Dedifferentiated amniotic fluid mesenchymal stem cell (primary cell): ENCODE data around the gene THOC5.
"Not testable (repeated sequence)": the region's sequence is repeated elsewhere in the genome, so short reads cannot be mapped to it uniquely, and the experiment has no call there.

ENCODE experiments used
- DNase-seq: peaks from one replicate; pipeline ENCODE4 v3.0.0-alpha.2; 2016; ENCODE audit errors: extremely low spot score

Gene THOC5

DNA sequence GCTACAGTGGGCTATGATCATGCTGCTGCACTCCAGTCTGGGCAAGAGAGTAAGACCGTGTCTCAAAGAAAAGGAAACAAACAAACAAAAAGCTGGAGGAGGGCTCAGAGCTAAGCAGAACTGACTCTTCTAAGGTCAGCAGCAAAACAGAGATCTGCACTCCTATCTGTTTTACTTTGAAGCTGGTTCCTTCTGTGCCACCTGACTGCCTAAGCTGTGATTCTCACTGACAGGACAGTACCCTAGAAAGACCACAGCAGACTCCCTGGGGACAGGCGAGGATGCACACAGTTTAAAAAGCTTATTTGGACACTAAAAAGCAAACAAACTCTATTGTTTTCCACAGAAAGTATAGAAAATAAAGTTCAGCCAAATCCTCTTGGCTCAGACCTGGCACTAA lies 43.0 kb downstream of the THOC5 start:
- DNase-seq: no peak

DNA sequence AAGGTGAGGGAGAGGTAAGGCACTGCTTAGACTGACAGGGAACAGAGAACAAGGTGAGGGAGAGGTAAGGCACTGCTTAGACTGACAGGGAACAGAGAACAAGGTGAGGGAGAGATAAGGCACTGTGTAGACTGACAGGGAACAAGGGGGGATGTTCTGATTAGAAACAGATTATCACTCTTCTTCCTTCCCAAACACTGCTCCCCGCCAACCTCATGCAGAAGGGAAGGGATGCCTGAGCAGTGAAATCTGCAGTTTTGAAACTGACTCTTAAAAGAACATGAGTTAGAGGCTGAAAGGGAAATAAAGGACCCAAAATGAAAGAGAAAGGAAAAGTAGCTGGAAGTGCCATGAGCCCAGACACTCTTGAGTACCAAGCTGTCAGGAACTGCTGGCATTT lies 43.7 kb downstream of the THOC5 start:
- DNase-seq: no peak

DNA sequence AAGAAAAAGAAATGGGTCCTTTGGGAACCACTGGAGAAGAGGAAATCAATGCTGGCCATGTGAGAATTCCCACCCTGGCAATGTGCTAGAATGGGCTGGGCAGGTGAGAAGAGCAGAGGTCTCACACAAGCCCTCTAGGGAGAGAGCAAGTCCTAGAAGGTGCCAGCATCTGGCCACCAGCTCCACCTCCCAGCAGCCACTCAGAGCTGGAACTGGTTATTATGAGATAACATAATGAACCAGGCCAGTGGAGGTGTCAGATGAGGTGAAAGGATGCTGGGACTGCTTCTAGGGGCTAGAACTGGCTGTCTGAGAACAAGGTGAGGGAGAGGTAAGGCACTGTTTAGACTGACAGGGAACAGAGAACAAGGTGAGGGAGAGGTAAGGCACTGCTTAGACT lies 44.3 kb downstream of the THOC5 start:
- DNase-seq: no peak

DNA sequence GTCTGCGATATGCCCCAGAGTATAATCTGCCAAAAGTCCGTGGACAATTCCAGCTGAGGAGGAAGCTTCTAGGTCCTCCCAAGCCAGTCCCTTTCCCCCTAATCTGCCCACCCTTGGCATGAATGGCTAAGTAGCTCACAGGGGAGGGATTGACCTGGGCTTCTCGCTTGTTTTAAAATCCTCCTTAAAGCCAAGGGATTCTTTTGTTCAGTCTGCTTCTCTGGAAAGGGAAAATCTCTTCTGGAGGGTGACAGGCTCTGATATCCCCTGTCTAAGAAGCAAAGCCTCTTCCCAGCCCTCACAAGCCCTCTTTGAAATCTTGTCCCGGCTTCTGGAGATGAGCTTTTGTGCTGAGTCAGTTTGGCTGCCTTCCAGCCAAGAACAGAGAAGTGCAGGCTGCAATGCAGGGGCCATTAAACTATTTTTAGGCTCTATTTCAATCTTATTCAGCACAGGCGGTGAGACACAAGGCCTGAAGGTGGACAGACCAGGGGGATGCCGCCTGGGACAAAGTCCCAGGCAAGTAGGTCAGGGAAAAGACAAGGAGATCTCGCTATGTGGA lies 49.7 kb downstream of the THOC5 start:
- DNase-seq: peak; percentile 64

- no peak for DNase-seq
Observed at GRCh38 chr22:29499852-29500251, 53.7 kb downstream of the THOC5 start.

DNA sequence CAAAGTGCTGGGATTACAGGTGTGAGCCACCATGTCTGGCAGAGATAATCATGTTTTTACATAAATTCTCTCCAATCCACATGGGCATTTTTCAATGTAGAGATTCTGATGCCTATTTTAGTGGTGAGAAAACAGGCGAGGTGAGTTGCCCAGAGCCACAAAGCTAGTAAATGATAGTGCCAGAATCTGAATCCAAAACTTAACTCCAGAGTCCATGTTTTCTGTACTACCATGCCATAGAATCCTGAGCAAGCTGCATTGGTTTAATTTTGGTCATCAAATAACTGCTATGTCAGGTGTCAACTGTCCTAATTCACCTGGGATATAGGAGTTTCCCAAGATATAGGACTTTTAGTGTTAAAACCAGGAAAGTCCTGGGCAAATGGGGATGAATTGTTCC lies 59.9 kb downstream of the THOC5 start:
- no peak for DNase-seq

- no peak for DNase-seq
Observed at GRCh38 chr22:29491012-29491411, 62.5 kb downstream of the THOC5 start.

GRCh38 chr22:29489127-29489780 lies 64.3 kb downstream of the THOC5 start:
- not testable (repeated sequence) for DNase-seq

DNA sequence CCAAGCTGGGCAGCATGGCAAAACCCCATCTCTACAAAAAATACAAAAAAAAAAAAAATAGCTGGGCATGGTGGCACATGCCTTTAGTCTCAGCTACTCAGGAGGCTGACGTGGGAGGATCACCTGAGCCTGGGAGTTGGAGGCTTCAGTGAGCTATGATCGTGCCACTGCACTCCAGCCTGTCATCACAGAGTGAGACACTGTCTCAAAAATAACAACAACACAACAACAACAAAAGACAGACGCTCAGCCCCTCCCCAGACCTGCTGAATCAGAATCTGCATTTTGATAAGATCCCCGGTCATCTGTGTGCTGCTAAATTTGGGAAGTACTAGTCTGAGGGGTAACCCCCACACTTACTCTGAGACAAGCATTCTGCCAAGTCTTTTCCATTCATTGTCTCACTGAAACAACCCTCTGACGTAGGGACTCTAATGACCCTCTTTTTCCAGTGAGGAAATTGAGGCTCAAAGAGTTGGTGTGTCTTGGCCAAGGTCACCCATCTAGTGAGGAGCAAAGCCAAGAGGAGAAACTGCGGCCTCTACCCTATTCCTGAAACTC lies 66.1 kb downstream of the THOC5 start:
- no peak for DNase-seq

- no peak for DNase-seq
Observed at GRCh38 chr22:29485448-29485847, 68.1 kb downstream of the THOC5 start.

DNA sequence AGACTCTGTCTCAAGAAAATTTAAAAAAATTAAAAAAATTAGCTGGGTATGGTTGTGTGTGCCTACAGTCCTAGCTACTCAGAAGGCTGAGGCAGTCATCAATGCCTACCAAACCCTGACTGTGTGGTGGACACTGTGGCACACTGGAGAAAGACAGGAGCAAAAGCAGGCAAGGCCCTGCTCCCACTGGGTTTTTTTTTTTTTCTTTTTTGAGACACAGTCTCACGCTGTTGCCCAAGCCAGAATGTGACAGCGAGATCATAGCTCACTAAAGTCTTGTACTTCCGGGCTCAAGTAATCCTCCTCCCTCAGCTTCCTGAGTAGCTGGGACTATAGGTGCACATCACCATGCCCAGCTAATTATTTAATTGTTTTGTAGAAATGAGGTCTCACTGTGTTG lies 68.9 kb downstream of the THOC5 start:
- no peak for DNase-seq

GRCh38 chr22:29483254-29483653 lies 70.3 kb downstream of the THOC5 start:
- DNase-seq: no peak

GRCh38 chr22:29482726-29483125 lies 70.8 kb downstream of the THOC5 start:
- no peak for DNase-seq

- no peak for DNase-seq
Observed at GRCh38 chr22:29482253-29482652, 71.3 kb downstream of the THOC5 start.

DNA sequence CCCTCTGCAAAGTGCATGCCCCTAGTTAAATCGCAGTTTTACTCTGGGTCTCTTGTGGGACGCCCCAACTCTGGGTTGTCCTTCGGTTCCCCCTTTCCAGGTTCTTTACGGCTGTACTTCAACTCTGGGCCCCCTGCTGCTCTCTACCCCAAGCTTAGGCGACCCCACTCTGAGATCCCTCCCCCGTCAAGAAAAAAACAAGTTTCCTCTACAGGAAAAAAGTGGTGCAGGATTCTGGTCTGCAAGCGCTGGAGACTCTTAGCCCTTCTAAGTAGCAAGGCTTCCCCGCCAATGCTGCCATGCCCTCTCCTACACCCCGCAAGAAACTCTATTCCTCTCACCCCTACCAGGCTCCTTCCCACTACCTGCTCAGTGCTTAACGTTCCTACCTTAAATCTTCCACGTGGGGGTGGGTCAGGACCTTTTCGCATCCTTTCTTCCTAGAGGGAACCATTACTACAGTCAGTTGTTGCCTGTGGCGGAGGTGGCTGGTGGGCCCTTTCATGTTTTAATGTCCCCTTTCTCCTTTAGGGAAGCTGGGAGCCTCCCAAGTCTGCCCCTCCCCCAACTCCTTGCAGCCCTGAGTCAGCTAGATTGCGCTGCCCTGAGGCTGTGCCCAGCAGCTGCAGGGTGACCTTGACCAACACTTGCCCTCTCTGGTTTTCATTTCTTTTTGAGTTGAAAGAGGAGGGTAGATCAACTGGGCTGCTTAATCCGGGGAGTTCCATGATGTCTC lies 72.1 kb downstream of the THOC5 start:
- DNase-seq: no peak

GRCh38 chr22:29480512-29481264 lies 72.9 kb downstream of the THOC5 start:
- no peak for DNase-seq

DNA sequence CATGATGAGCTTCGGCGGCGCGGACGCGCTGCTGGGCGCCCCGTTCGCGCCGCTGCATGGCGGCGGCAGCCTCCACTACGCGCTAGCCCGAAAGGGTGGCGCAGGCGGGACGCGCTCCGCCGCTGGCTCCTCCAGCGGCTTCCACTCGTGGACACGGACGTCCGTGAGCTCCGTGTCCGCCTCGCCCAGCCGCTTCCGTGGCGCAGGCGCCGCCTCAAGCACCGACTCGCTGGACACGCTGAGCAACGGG lies 73.4 kb downstream of the THOC5 start:
- no peak for DNase-seq

- DNase-seq: no peak
Observed at GRCh38 chr22:29479417-29480261, 73.9 kb downstream of the THOC5 start, which contains the start of gene NEFH. Gene NEFH (plus strand): TSS chr22:29480218. CDS start chr22:29480263, 45 bp downstream.

DNA sequence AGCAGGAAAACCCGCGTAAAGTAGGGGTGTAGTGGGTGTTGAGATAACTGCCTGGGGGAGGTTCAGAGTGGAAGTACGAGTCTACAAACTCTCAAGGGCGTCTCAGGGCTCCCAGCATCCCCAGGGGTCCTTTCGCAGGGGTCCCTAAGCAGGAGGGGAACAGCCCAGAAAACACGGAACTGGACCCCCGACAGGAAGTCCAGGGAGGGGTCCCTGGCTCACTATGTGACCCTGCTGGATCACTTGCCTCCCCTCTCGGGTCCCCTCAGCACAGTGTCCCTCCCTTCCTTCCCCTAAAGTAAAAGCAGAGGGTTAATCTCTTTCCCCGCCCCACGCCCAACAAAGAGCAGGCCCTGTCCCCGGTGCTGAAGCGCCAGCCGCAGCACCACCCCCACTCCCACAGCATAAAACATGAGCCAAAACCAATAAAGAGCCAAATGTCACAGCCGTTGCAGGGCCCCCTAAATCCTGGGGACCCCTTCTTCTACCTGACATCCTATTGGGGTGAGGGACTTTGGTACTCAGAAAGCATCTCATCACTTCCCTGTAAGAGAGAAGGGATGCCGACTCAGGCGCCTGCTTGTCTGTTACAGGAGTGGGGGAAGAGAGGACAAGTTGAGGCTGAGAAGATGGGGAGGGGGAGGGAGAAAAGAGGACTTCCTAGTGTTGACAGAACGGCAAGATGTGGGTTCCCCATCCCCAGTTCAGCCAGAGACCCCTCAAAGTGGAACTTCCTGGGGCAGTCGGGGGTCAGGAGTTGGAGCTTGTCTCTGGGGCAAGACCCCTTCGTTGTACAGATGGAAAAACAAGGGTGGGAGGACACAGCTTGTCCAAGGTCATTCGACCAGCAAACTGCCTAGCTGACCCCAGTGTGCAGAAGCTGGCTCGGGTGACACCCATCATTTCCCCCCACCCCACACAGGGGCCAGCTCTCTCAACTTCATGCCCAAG lies 75.0 kb downstream of the THOC5 start:
- no peak for DNase-seq

DNA sequence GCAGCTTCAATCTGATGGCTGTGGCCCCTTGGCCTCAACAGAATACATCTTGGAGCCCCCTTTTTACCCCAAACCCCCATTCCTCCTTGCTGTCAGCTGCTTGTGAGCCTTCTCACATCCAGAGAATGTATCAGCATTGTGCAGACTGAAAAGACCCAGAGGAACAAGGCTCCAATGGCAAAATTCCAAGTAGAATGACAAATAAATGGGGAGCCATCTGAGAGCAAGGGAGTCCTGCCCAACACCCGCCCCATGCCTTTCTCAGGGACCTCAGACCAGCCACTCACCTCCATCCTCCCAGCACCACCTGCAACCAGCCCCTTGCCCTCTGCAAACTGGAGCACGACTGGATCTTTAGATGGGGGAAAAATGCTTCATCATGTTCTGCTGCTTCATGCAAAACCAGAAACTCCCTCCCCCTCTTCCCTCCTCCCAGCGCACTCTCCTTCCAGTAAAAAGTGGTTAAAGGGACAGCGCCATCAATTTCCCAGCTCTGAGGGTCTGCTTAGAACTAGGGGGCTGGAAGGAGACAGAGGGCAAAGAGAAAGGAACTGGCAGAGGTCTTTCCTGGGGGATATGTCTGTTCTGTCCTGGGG lies 75.7 kb downstream of the THOC5 start:
- DNase-seq: no peak
